Stimulated activated CD4-positive, alpha-beta T cell treated with anti-CD3 and anti-CD28 coated beads, TNF-alpha, amount 100 ng/mL, for 24 hours (primary cell): ENCODE results near the gene IGSF3.
A peak's percentile ranks its signal among the peaks of the same experiment; 100 is the strongest.

Experiments used
- DNase-seq, 3 experiments: peaks; one replicate each; pipeline ENCODE4 v3.0.0-alpha.2; 2020; ENCODE audit warnings: low read depth in 3 of 3

IGSF3 gene

DNA sequence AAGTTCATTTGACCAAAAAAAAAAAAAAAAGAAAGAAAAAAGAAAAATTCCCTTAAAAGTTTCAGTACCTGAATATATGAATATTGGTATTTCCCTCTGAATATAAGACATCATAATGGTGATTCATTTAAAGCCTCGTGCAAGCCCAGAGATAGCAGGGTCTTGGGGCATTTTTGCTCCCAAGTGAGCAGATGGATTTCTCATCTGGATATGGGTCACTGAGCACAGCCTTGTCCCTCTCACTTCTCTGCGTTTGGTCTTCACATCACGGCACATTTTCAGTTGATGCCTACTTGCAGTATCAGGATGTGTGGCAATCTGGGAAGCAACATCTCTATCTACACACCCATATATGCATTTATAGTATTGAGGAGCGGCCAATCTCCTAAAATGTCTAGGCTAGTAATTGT, 109.4 kb downstream of the IGSF3 start:
- no peak for DNase-seq

DNA sequence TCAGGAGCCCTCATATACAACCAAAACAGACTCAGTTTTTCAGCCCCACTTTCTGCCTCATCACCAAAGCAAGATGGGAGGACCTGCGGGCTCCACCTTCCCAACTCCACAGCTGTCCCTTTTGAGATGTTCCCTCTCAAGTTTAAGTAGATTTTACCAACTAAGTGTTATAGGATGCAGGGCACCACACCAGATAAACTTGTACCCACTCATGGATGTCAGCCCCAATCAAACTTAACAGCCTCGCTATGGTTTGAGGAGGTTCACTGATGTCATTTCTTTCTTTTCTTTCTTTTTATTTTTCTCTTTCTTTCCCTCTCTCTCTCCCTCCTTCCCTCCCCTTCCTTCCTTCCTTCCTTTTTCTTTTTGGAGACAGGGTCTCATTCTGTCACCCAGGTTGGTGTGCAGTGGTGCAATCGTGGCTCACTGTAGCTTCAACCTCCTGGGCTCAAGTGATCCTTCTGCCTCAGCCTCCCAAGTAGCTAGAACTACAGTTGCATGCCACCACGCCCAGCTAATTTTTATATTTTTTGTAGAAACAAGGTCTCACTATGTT, 110.1 kb downstream of the IGSF3 start:
- no peak for DNase-seq

DNA sequence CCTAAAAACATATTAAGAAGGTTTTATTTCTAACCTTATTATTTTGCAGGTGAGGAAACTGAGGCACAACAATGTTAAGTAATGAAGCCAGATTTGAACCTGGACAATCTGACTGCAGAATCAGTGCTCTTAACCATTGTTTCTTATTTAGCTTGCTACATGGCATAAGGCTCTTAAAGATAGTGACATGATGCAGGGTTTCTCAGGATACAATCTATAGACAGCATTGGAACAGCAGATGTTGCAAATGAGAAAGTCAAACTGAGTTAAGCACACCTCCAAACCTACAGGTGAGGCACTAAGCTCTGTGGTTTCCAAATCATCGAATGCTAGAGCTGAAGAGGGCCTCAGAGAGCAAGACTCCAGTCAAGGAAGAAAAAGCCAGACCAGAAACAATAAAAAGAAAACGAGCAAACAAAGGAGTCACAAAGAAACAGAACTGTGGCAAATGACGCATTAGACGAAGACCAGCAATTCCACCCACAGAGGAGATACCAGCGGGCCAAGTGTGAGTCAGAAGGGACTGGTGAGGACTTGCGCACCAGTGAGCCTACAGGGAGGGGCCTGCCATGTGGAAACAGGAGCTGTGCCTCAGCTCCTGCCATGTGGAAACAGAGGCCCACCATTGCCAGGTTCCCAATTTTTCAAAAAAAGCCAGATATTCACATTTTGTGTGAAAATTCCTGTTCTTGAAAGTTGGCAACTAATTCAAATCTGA, 111.1 kb downstream of the IGSF3 start:
- peak in 2 of 3 experiments; percentile 51 to 77 for DNase-seq

DNA sequence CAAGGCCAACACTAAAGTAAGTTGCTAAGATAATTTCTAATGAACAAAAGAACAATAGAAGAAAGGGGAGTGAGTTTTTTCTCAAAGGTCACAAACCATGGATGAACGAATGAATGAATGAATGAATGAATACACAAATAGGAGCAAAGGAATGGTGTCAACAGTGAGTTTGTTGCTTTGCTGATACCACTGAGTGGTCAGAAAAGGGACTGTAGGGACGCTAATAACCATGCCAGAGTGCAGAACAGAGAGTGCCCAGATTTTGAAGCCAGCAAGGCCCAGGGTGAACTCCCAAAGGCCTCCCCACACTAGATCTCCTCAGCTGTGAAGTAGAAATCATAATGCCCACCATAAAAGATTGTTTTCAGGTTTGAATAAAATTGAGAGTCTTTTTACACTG, 112.6 kb downstream of the IGSF3 start:
- no peak for DNase-seq

DNA sequence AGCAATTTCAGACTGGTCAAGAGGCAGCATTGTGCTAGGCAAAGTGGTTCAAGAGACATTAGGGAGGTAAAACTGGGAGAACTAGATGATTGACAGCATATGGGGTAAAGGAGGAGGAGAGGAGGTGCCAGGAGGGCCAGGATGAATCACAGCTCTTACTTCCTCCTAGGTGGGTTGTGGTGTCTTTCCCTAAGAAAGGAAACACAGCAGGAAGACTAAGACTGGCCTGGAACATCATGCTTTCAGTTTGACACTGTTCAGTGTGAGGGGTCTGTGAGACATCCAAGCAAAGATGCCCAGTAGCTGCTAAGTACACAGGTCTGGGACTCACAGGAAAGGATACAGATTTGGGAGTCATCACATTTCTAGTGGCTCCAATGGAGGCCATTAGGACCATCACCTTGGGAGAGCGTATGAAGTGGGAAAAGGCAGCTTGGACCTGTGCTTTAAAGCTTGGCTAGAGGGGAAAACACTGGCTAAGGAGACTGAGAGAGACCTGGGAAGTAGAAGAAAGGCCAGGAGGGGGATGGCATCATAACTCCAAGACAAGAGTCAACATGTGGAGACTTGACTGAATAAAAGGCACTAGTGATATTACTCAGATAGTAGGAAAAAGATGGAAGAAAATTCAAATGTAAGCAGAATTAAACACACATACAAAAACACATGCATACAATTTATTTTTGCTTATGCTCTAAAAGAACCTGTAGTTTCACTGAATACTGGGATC, 114.0 kb downstream of the IGSF3 start:
- no peak for DNase-seq

DNA sequence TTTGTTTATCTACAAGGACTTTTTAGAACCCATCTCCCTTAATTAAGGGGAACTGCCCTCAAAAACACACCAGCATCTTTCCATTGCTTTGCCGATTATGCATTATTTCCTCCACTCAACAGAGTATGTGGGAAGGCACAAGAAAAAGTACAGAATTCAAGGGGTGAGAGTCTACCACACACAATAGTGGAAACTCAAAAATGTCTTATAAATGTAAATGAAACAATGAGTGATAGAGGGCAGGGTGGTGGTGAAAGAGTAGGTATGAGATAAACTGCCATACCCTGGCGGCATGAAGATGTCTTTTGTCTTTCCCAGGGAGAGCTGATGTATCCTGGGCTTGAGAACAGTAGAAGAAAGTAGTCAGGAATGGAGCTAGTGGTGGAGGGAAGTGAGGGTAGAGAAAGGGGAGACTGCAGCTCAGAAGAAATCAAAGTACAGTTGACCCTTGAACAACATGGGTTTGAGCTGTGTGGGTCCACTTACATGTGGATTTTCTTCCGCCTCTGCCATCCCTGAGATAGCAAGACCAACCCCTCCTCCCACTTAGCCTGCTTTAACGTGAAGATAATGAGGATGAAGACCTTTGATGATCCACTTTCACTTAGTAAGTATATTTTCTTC, 121.1 kb downstream of the IGSF3 start:
- DNase-seq, result no peak

DNA sequence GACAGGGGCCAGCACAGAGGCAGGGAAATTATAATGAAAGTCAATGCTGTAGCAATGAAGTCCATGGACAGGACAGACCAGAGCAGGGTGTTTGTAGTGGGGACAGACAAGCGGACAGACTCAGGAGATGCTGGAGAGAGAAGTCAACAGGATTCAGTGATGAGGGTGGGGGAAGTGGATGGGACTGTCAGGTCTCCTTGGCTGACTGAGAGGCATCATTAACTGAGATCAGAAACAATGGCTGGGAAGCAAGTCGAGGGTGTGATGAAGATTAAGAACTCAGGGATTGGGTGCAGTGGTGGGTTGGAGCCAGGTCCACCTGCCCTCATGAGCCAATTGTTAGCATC, 122.2 kb downstream of the IGSF3 start:
- no peak for DNase-seq

DNA sequence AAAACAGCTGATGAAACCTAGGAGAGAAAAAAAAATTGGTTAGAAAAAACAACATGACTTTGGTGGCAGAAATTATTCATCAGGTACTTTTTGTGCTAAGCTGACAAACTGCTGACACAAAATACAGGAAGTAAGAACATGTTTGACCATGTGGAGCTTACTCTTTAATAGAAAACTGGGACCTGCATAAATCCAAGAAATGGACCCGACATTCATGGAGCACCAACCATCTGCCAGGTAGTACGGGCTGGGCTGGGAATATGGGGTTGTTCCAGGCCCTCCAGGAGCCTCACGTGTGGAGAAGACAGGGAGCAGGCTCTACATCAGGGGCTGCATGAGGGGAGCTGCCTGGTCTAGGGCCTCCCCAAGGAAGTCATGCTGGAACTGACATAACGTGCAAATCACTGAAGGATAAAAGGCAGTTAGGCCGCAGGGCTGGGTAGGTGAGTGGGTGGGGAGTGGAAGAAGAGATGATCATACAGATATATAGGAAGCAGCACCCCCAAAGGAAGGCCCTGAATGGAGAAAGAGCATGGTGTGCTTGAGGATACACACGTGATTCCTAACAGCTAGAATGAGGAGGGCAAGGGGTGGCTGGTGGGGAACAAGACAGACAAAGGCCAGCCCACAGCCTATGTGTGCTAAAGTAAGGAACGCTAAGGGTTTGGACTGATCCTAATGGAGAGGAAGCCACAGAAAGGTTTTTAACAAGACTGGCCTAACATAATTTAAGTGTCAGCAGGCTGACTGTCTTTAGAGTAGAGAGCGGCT, 122.8 kb downstream of the IGSF3 start:
- DNase-seq, result no peak

DNA sequence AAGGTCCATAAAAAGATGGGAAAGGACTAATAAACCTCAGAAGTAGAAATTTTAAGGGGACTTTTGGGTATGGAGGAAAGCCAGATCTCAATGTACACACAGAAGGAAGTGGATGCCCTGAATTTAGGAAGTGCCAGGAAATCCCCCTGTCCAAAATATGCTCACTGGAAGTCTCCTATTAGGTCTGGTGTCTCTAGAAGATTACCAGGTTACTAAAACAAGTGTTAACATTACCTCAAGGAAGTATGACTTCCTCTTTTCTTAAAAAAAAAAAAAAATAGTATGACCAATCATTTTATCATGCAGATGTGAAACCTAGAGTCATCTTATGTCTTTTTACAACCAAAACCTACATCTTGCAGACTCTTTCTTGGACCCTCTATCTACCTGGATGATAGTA, 127.4 kb downstream of the IGSF3 start:
- DNase-seq, result no peak

DNA sequence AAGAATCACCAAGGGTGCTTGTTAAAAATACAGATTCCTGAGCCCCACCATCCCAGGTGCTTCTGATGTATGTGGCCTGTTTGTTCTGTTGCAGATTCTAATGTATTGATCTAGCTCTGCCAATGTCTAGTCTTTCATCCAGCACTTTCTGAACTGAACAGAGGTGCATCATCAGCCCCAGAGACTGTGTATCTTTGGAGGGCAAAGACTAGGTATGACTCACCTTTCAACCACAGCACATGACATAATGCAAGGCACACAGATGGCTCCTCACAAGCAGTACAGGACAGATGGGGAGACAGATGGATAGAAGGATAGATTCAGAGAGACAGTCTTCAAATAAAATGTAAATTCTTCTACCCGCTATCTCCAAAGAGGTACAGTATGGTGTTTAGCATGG, 129.0 kb downstream of the IGSF3 start:
- DNase-seq, result peak in 1 of 3 experiments; percentile 40

DNA sequence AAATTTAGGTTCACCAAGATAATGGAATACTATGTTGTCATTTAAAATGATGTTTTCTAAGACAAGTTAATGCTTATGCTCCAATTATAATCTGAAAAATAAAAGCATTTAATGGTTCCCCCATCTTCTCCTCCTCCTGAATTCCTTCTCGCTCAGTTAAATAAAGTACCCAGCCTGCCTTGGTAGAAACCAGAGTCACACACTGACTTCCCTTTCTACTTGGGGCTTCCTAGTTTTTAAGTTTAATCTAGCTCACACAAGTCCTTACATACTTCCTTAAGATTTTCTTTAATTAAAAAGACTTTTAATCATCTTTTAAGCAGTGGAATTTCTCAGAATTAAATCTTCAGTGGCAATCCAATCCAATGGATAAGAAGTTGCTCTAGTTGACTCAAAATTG, 129.6 kb downstream of the IGSF3 start:
- DNase-seq, result no peak

DNA sequence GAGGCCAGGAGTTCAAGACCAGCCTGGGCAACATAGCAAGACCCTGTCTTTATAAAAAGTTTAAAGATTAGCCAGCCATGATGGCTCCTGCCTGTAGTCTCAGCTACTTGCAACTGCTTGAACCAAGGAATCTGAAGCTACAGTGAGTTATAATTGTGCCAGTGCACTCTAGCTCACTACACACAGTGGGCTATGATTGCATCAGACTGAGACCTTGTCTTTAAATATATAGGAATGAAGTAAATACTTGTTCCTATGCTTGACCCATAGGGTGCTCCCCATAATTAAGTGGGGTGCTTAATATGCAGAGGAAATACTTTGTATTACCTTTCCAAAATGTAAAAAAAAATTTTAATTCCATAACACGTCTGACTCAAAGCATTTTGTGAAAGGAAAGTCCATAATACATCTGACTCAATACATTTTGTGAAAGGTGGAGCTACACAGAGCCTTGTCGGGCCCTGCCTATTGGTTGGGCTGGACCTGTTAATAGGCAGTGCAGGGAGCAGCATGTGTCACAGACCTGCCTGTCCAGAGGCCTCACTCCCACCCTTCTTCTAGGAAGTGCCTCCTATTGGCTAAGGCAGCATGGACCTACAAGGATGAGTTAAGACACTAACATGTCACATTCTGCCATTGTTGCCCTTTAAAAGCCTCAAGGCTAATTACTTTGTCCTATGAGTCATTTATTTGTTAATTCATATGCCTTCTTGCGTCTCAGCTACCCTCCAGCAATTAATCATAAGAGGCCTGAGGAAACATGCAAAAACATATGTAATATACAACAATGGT, 130.3 kb downstream of the IGSF3 start:
- no peak for DNase-seq

DNA sequence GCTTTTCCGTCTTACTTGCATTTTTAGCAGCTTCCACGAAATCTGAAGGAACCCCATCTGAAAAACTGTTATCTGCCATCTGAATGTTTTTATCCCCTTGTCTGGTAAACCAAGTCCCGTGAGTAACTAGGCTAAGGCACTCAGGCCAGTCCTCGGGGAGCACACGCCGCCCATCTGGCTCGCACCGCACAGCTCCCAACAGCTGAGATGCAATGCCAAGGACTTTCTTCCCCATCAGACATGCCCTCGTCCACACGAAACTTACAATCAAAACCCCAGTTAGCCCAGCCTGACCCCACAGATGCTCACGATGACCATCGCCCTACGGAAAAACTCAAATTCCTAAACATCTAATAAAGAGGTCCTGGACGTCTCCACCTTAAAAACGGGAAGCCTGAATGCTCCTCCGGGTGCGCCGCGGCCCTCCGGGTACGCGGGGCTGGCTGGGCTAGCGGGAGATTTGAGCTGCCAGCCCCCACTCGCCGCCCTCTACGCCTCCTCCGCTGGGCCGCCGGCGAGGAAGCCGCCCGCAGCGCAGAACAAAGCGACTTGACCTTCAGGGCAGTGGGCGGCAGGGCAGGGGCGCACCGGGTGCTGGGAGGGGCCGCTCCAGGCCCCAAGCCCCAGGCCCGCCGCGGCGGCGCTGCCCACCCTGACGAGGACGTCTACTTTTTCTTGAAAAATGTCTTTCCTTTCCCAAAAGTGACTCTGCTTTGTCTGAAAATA, 133.4 kb downstream of the IGSF3 start:
- DNase-seq, result no peak

DNA sequence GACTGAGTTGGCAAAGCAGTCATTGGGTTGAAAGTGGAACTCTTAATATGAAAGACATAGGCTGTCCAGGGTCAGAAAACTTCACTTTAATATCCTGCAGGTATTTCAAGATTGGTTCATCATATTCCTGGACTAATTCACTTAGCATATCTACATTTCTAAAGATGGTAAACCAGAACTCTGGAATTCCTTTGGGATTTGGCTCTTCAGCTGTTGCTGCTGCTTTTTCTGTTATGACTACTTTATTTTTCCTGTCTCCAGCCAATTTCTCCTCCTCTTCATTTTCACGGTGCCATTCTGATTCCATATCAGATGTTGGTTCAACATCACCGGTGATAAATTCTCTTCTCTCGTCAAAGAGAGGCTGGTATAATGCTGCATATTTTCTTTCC, 134.1 kb downstream of the IGSF3 start:
- DNase-seq, result no peak

DNA sequence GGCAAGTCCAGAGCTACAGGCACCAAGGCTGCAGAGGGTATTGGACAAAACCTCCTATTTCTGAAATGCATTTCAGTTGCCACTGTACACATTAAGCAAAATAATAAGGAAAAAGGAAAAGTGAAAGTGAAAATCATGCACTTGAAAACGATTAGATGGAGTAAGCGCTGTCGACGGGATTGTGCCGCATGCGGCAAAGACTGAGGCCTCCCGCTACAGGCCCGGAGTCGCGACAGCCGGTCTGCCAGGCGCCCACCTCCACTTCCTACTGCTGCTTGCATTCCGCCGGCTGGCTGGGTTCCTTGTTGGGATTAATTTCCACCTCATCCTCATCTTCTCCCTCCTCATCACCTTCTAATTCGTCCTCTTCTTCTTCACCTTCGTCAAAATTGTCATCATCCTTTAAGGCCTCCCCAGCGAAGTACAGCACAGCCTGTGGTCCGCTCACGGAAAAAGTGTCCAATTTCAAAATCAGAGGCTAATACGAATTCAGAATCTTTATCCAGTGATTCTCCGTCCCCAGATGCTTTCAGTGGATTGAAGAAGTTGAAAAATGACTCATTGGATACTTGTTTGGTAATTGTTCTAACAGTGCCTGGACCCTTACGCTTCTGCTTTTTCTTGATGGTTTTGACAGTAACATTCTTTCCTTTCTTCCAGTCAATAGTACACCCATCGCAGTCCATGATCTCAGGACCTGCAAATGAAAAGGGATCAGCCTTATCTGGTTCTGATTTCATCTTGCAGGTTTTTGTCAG, 134.7 kb downstream of the IGSF3 start:
- DNase-seq, result no peak

DNA sequence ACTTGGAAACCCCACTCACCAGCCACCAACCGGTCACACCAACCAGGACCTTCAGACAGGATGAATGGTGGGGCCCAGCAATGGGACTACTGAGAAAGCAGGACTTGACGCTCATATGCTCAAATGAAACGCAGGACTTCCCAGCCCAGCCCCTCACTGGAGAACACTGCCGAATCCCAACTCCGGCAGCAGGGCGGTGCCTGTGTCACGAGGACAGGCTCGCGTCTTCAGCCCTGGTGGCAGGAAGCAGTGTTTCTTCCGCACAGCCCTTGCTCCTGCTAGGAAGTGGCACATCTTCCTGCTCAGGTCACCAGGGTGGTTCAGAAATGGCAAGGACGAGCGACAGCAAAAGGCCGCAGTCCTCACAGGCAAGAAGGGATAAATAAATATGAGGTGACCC, 135.6 kb downstream of the IGSF3 start:
- no peak for DNase-seq

DNA sequence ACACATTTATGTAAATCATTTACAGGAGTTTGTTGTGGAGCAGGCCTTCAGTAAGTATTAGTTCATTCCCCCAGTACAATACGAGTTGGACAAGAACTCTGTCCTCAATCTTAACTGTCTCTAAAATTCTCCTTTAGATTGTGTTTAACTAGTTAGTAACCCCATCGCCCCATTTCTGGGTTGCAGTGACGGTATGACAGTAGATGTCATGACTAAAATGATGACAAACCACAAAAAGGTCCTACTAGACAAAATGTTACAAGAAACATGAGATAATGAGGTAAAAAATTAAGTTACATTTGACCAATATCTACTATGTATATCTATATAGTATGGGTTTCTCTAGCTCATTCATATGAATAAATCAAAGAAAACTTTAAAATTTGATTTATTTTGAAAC, 137.9 kb downstream of the IGSF3 start:
- DNase-seq, result no peak

DNA sequence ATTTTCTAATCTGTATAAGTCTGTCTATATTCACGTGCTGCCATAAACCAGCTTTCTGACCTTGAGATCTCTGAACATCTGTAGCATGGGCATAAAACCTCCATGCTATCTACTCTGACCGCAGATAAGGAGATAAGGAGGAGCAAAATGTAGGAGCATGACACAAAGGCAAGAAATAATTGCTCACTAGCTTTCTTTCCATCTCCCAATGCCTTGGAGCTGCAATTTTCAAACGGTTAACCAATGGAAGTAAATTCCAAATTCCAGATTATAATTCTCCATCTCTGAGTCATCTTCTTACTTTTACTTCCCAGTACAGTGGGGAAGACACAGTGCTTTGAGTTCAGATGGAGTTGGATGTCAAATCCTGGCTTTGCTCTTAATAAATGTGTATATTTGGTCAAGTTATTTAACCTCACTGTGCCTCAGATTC, 138.3 kb downstream of the IGSF3 start:
- no peak for DNase-seq

DNA sequence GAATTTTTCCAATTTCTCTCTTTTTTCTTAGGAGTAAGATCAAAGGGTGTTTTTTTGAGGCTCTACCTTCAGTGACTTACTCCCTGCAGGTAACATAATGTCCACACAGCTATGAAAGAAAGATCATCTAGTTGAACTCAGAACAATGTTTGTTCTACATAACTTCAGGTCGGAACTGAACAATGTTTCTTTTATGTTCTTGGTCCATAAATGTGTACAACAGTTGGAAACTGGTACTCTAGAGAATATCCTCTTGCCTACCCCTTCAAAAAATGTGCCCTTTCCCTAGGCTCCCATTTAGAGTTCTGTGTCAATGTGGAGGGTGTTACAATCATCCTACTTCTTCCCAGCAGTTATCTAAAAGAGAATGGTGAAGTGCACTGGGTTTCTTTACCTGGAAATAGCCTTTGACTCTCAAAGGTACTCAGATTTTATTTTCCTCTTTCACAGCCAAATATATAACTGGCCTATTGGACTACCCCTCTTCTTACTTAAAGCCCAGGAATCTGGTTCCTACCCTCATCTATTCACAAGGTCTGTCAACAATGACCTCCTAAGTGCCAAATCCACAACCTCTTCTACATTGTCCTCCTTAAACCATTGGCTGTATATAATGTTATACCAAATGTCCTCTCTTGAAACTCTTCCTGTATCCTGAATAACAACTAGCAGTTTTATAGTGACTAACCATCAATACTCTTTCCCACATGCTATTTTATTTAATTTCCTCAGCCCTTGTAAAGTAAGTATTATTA, 139.0 kb downstream of the IGSF3 start:
- DNase-seq, result no peak
